ENCODE data around the gene IL10.

Gene IL10

GRCh38 chr1:206772243-206772937, at the start of gene IL10:
TSS of gene IL10 (minus strand) at chr1:206772494. CDS start at chr1:206772435, 59 bp downstream.
- no peak within 1 kb of the TSS for H3K4me3 ChIP-seq (ENCODE audit: low read length)
- no peak for DNase-seq (ENCODE audit: low read depth)
- TF ChIP-seq, protein P1, sequence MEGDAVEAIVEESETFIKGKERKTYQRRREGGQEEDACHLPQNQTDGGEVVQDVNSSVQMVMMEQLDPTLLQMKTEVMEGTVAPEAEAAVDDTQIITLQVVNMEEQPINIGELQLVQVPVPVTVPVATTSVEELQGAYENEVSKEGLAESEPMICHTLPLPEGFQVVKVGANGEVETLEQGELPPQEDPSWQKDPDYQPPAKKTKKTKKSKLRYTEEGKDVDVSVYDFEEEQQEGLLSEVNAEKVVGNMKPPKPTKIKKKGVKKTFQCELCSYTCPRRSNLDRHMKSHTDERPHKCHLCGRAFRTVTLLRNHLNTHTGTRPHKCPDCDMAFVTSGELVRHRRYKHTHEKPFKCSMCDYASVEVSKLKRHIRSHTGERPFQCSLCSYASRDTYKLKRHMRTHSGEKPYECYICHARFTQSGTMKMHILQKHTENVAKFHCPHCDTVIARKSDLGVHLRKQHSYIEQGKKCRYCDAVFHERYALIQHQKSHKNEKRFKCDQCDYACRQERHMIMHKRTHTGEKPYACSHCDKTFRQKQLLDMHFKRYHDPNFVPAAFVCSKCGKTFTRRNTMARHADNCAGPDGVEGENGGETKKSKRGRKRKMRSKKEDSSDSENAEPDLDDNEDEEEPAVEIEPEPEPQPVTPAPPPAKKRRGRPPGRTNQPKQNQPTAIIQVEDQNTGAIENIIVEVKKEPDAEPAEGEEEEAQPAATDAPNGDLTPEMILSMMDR (conservative IDR thresholded peaks at IDR 0.05; ENCODE audit: low read length) = no peak

DNA sequence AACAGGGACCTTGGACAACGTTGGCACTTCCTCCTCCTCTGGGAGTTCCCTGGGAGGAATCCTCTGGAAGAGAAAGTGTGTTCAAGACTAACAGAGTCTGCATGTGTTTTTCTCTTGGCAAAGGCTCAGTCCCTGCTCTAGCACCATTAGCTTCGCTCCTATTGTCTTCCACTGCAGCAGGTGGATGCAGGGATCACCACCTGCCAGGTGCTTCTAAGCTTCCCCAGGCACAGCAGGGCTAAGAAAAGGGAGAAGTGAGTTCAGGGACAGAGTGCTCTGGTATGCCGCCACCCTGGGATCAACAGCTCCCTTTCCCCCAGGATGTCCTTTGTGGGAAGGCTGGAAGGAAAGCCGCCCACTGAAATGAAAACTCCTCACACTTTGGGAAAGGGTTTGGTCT, 49.2 kb upstream of the IL10 start:
- no peak for DNase-seq (ENCODE audit: low read depth)
- no peak overlapping the region for H3K4me3 ChIP-seq (ENCODE audit: low read length)
- TF ChIP-seq, protein P1 (conservative IDR thresholded peaks at IDR 0.05; ENCODE audit: low read length) = no peak

DNA sequence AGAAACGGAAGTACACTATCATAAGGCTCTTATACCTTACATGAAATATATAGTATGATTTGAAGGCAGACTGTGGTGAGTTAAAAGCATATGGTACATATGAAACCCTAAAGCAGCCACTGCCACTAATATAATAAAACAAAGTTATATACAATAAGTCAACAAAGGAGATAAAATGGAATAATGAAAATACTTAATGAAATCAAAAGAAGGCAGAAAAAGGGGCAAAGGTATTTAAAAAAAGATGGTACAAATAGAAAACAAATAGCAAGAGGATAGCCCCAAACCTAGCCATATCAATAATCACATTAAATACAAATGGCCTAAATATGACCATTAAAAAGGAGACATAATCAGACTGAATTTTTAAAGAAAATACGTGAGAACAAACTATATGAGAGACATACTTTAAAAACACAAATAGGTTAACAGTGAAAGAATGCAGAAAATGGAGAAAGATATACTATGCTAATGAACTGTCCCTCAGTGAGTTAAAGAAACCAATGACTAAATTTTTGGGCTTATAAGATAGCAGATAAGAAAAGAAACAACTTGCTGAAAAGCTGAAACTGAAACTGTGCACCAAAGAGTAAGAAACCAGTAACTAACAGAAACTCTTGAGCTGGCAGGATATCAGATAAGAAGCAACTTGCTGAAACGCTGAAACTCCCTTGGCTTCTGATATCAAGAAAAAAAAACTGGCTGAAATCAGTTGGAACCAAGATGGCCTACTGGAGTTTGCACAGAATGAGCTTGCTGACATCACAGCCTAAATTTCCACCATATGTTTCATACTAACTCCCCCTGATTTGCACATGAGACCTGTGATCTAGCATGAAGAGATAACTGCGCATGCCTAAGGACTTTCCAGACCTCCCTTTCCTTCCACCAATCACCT, 44.3 kb upstream of the IL10 start:
- no peak for DNase-seq (ENCODE audit: low read depth)
- TF ChIP-seq, protein P1 (conservative IDR thresholded peaks at IDR 0.05; ENCODE audit: low read length) = no peak
- H3K4me3 ChIP-seq (ENCODE audit: low read length) = no peak overlapping the region

DNA sequence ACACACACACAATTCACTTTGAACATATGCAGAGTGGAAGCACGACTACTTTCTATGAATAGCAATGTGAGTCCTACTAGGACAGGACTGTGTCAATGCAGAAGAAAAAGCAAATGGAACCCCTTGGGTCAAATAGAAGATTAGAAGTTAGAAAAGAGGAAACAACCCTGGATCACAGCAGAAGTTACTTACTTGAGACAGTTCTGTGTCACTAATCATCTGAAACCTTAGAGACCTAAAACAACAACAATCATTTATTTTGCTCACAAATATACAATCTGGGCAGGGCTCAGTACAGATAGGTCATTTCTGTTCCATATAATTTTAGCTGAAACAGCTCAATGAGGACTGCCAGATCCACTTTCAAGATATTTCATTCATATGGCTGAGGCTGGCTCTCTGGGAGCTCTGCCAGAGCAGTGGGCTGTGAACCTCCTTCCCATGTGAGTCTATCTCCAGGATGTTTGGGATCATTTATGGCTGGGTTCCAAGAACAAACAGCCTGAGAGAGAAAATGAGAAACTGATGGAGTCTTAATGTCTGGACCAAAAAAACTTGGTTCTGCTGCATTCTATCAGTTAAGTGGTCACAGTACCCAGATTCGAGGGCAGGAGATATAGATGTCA, 42.5 kb upstream of the IL10 start:
- H3K4me3 ChIP-seq (ENCODE audit: low read length) = no peak overlapping the region
- DNase-seq (ENCODE audit: low read depth) = peak; percentile 75
- TF ChIP-seq, protein P1 (conservative IDR thresholded peaks at IDR 0.05; ENCODE audit: low read length) = no peak

DNA sequence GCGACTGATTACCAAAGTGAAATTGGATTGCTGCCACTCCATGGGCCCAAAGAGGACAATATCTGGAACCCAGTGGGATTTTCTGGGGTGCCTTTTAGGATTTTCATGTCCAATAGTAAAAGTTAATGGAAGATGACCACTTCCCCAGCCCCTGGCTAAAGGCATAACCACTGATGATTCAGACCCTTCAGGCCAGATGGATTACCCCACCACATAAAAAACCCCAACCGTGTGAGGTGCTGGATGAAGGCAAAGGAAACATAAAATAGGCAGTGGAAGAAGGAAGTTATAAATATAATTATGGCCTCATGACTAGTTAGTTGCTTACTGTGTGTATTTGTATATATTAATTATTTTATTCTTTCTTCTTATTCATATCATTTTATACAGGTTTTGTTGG, 40.2 kb upstream of the IL10 start:
- DNase-seq (ENCODE audit: low read depth) = no peak
- TF ChIP-seq, protein P1 (conservative IDR thresholded peaks at IDR 0.05; ENCODE audit: low read length) = no peak
- no peak overlapping the region for H3K4me3 ChIP-seq (ENCODE audit: low read length)

DNA sequence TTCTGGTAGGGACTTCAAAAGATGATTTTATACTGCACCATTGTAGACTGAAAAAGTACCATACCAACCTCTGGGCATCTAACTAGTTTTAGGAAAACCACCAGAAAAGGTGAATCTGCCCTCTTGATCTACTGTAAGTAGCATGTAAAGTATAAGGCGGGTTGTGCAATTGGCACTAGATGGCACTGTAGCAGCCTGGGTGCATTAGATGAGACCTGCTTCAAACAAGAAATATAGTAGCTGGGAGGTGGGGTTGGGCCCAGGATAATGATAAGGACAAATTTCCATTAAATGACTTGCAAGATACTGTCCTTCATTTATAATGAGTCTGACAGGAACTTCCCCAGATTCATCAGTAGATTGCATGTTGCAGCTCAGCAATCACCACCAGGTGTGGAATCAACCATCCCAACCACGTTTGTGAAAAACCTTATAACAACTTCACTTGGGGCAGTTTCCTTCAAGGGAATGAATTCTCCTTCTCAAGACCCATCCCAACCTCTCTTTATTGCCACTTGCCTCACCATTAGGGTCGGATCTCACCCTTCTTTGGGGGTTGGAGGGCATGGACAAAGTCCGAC, 37.3 kb upstream of the IL10 start:
- H3K4me3 ChIP-seq (ENCODE audit: low read length) = no peak overlapping the region
- peak; percentile 47 for DNase-seq (ENCODE audit: low read depth)
- TF ChIP-seq, protein P1 (conservative IDR thresholded peaks at IDR 0.05; ENCODE audit: low read length) = peak; percentile 63
